SK-N-MC (cell line): ENCODE data around the gene GTPBP1.

ENCODE experiments used
- EZH2 ChIP-seq: fragments of 200-600 bp; sonication (generic); IDR thresholded peaks from one replicate; pipeline ENCODE4 v1.6.1; 2017; ENCODE audit warnings: antibody characterized with exemption
- POLR2AphosphoS5 ChIP-seq: IDR thresholded peaks from 2 replicates; pipeline ENCODE4 v1.6.1; 2012; ENCODE audit warnings: mild to moderate bottlenecking, low read depth, low read length, borderline replicate concordance

DNA sequence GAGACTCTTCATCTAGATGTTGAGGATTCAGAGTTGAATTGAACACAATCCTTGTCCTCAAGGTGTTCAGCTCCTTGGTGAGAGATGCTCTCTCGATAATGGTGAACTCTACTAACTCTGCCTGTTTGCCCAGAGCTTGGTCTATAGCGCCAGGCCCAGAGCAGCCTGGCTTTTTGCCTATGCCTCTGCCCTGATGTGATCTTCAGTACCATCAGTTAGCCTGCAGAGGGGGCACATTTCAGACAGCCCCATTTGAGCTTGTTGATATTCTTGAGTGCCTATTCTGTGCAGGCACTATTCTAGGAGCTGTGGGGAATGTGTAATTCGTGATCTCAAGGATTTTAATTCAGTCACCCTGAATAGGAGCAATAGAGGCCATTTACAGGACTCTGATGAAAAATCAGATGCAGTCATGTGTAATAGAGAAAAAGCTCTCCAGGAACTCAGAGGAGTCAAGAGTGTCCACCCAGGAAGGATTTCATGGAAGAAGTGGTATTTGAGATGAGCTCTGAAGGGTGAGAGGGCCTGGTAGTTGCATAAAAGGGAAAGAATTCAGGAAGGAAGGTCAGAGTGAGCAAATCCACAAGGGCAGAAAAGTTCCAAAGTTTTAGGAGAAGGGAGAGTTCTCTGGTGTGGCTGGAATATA, 19.3 kb downstream of the GTPBP1 start:
- TF ChIP-seq POLR2AphosphoS5 (no peak), EZH2 (no peak)
